K562 (cell line): ENCODE results near the gene RHOU. TPM values are rescaled to one million over a fixed set of nuclear protein-coding genes. Genes with fewer than 3 reads are reported as not detected.

Experiments
- ATAC-seq: fragments of 200-7000 bp; cut with Tn5 transposase; 3 replicates; pipeline ENCODE4 v1.9.1; 2020; ENCODE audit warnings: moderate library complexity
- BruUV-seq: library from RNA; stranded (reverse); fragments of 400-500 nt; replicated peaks from 2 replicates; lab custom pipeline; 2021; lab: Mats Ljungman, UMichigan
- CTCF ChIA-PET: fragments of 300-600 bp; formaldehyde crosslinking; extraction: SDS; loops from one replicate; lab custom pipeline; 2021; ENCODE audit warnings: low intra/inter-chr PET ratio; lab: Yijun Ruan, JAX
- POLR2A ChIA-PET: fragments of 300-600, 350-650 bp; sonication (Branson Sonifier 250); formaldehyde crosslinking; extraction: SDS; loops from one replicate; lab custom pipeline; 2021; ENCODE audit warnings: antibody characterized with exemption, inconsistent platforms; lab: Yijun Ruan, JAX
- DNase-seq, 4 experiments: peaks; one replicate each; pipeline versions ENCODE4 v3.0.0 to v3.0.0-alpha.2; 2011 to 2018; ENCODE audit warnings: low spot score in 3 of 4, mixed read lengths in 3 of 4; ENCODE audit errors: extremely low read depth in 1 of 4
- FAIRE-seq: peaks from 2 replicates; lab custom pipeline; 2011; peaks lifted over from hg19 to GRCh38; lab: Jason Lieb, UNC
- H2AFZ ChIP-seq: 2 replicates; pipeline ENCODE4 v1.6.0; 2011; ENCODE audit warnings: low read depth, low read length, control low read depth, inconsistent platforms
- H3K27ac ChIP-seq: fragments of 200-600 bp; 3 replicates; pipeline ENCODE4 v1.8.0; 2011; ENCODE audit warnings: low read depth, mild to moderate bottlenecking, control low read depth, inconsistent platforms, low read length, moderate library complexity, mixed read lengths; ENCODE audit errors: extremely low read depth
- H3K27me3 ChIP-seq, 2 experiments: fragments of 300-600 bp in 1 of 2; 2 replicates in 1 of 2; 3 replicates in 1 of 2; pipeline versions ENCODE4 v1.6.0 to v1.8.0; 2011; ENCODE audit warnings: inconsistent platforms in 2 of 2, low read length in 2 of 2, mild to moderate bottlenecking in 1 of 2, mixed read lengths in 1 of 2, moderate library complexity in 1 of 2; ENCODE audit not compliant: control insufficient read depth in 2 of 2, insufficient read depth in 2 of 2
- H3K36me3 ChIP-seq: fragments of 300-600 bp; 3 replicates; pipeline ENCODE4 v1.8.0; 2011; ENCODE audit warnings: mild to moderate bottlenecking, low read length, inconsistent platforms; ENCODE audit not compliant: control insufficient read depth, insufficient read depth
- H3K4me1 ChIP-seq, 2 experiments: fragments of 200-600 bp in 1 of 2; replicated peaks in 1 of 2; 2 replicates in 1 of 2; 3 replicates in 1 of 2; pipeline versions ENCODE4 v1.5.1 to v1.8.0; 2011; ENCODE audit warnings: inconsistent platforms in 2 of 2, low read length in 2 of 2, mild to moderate bottlenecking in 1 of 2, mixed read lengths in 1 of 2, moderate library complexity in 1 of 2; ENCODE audit not compliant: control insufficient read depth in 2 of 2, insufficient read depth in 2 of 2
- H3K4me2 ChIP-seq: 2 replicates; pipeline ENCODE4 v1.6.1; 2011; ENCODE audit warnings: low read length, control low read depth, inconsistent platforms, mixed read lengths; ENCODE audit not compliant: insufficient read depth
- H3K4me3 ChIP-seq: fragments of 200-600 bp; sonication (generic), shearing (Covaris generic); 2 replicates; pipeline ENCODE4 v1.5.1; 2016; ENCODE audit warnings: control low read depth, inconsistent platforms
- H3K79me2 ChIP-seq: fragments of 200-600 bp; 3 replicates; pipeline ENCODE4 v1.8.0; 2011; ENCODE audit warnings: low read length, inconsistent platforms; ENCODE audit not compliant: control insufficient read depth, insufficient read depth
- H3K9ac ChIP-seq, 2 experiments: 2 replicates each; pipeline versions ENCODE4 v1.6.0 to v1.6.1; 2011; ENCODE audit warnings: low read depth in 2 of 2, low read length in 2 of 2, control low read depth in 1 of 2, inconsistent platforms in 1 of 2, mild to moderate bottlenecking in 1 of 2, mixed read lengths in 1 of 2; ENCODE audit not compliant: insufficient read depth in 1 of 2
- H3K9me1 ChIP-seq: one replicate; pipeline ENCODE4 v1.6.0; 2011; ENCODE audit warnings: inconsistent platforms, mild to moderate bottlenecking, low read length, moderate library complexity; ENCODE audit not compliant: control insufficient read depth, insufficient read depth
- H3K9me3 ChIP-seq: replicated peaks from 2 replicates; pipeline ENCODE4 v1.5.1; 2011; ENCODE audit warnings: low read depth, low read length, inconsistent platforms; ENCODE audit not compliant: control insufficient read depth, insufficient read depth
- H4K20me1 ChIP-seq: replicated peaks from 2 replicates; pipeline ENCODE4 v1.6.1; 2011; ENCODE audit warnings: low read length, inconsistent platforms, mixed read lengths; ENCODE audit not compliant: control insufficient read depth, insufficient read depth
- KDM1A ChIP-seq, 2 experiments: fragments of 450-650 bp; IDR thresholded peaks; 2 replicates each; pipeline ENCODE4 v1.6.1; 2016; ENCODE audit warnings: mild to moderate bottlenecking in 2 of 2
- NFIX ChIP-seq: fragments of 250-450 bp; sonication (Bioruptor Pico); IDR thresholded peaks from 2 replicates; pipeline ENCODE4 v1.4.0; 2020; ENCODE audit warnings: low read depth, mild to moderate bottlenecking, moderate library complexity
- TBP ChIP-seq: optimal IDR thresholded peaks from 2 replicates; pipeline ENCODE3; 2011; ENCODE audit warnings: low read depth, low read length, improper control_type of control experiment
- ZNF551 ChIP-seq: fragments of 250-450 bp; sonication (Bioruptor Pico); IDR thresholded peaks from 2 replicates; pipeline ENCODE4 v1.5.0; 2021; ENCODE audit warnings: mild to moderate bottlenecking, moderate library complexity
- WGBS: fragments of 100-300 bp; shearing (Covaris generic); methylation state at CpG from one replicate; pipeline ENCODE4 v1.1.6; 2016; ENCODE audit warnings: low coverage, mixed read lengths; ENCODE audit not compliant: insufficient coverage; ENCODE audit errors: missing lambda C conversion rate; 5-methylcytosine and 5-hydroxymethylcytosine counted together
- in situ Hi-C: fragments of 300-500 bp; cut with MboI; formaldehyde crosslinking; loops from 4 replicates; pipeline ENCODE4 v1.15.0; 2018; ENCODE audit warnings: inconsistent platforms, mixed read lengths
- intact Hi-C: fragments of 100-400 bp; cut with micrococcal nuclease; formaldehyde crosslinking; loops from 2 replicates; pipeline ENCODE4 v1.14.2; 2022
- polyA plus RNA-seq, 8 experiments: library from polyadenylated mRNA; depleted of rRNA in 4 of 8; stranded (reverse) in 5 of 8; unstranded in 3 of 8; fragments of >200 nt; fragmentation: Nextera tagmentation in 2 of 8; fragmentation: Illumina TruSeq in 1 of 8; extraction: Ambion mirVana in 2 of 8; extraction: Trizol in 1 of 8; gene quantifications; 2 replicates each; pipeline versions ENCODE4 v1.2.1 to v1.2.3, GENCODE V29; 2011 to 2014; ENCODE audit warnings: inconsistent platforms in 1 of 8, missing spikeins in 1 of 8
- total RNA-seq, 7 experiments: library from RNA; depleted of rRNA in 6 of 7; stranded (reverse); fragments of >200 nt in 6 of 7; fragmentation: Illumina TruSeq in 2 of 7; extraction: Trizol in 2 of 7; gene quantifications; 2 replicates each; pipeline versions ENCODE4 v1.2.1 to v1.2.3, GENCODE V29; 2011 to 2021; ENCODE audit warnings: low replicate concordance in 1 of 7

Gene RHOU
- total and polyA plus RNA-seq, 9 of the 15 experiments (the other 6 are each of a cell fraction or from before 2014, with no cell fraction given): 0.07 TPM; not detected in 8

- FAIRE-seq: no peak
- Histone ChIP-seq H3K27ac (no peak overlapping the region), H4K20me1 (no peaks in the 10 kb centered on the region), H3K4me1 (no peaks in the 10 kb centered on the region), H3K27me3 (peaks cover 2 to 12% of the 10 kb centered on the region in 2 experiments; a peak in 2 of 5 replicates), H3K4me3 (no peak overlapping the region), H3K36me3 (no peaks in the 10 kb centered on the region), H3K9me1 (no peaks in the 10 kb centered on the region), H3K9ac (no peak overlapping the region), H3K9me3 (no peaks in the 10 kb centered on the region), H2AFZ (no peak overlapping the region), H3K4me2 (no peak overlapping the region), H3K79me2 (no peaks in the 10 kb centered on the region)
- no peak for ATAC-seq
- 0 out of 2 replicates have a peak, but pooled peaks have one; percentile 18 for TF ChIP-seq NFIX (CRISPR knock-in tag)
- TF ChIP-seq TBP: no peak
- TF ChIP-seq KDM1A (IDR thresholded peaks at IDR 0.05): no peak
- in situ Hi-C loops: no loop called here
- intact Hi-C loops: no loop called here
- DNase-seq: no peak
- BruUV-seq: no TSS peak
- CTCF ChIA-PET: interaction anchor here (0.5 kb wide), 1 partner anchor 1616 kb away, joined by 5 read pairs; no protein-coding TSS in a partner anchor
- POLR2A ChIA-PET: interaction anchor here (1.2 kb wide), 1 partner anchor 29 kb away, joined by 3 read pairs; no protein-coding TSS in a partner anchor
- WGBS: 2% methylated on average over 3 of the region's 3 CpGs
Measured at GRCh38 chr1:228766788-228767187, 31.5 kb downstream of the RHOU start.

- FAIRE-seq (no peak), ATAC-seq (no peak)
- H2AFZ ChIP-seq: no peak overlapping the region
- H3K4me1 ChIP-seq: no peaks in the 10 kb centered on the region
- no TSS peak for BruUV-seq
- in situ Hi-C loops: no loop called here
- no peaks in the 10 kb centered on the region for H3K9me3 ChIP-seq
- intact Hi-C loops: no loop called here
- POLR2A ChIA-PET: interaction anchor here (1.0 kb wide), 1 partner anchor 10 kb away, joined by 3 read pairs; no protein-coding TSS in a partner anchor
- no peak overlapping the region for H3K9ac ChIP-seq
- H3K4me3 ChIP-seq: no peak overlapping the region
- no peaks in the 10 kb centered on the region for H3K9me1 ChIP-seq
- H3K27ac ChIP-seq: no peak overlapping the region
- CTCF ChIA-PET: interaction anchor here (0.5 to 0.6 kb wide), 2 partner anchors 556 to 1225 kb away, joined by 3 to 4 read pairs; no protein-coding TSS in a partner anchor
- H3K79me2 ChIP-seq: no peaks in the 10 kb centered on the region
- H4K20me1 ChIP-seq: no peaks in the 10 kb centered on the region
- 0% methylated on average over 6 of the region's 6 CpGs for WGBS
- no peaks in the 10 kb centered on the region for H3K36me3 ChIP-seq
- TF ChIP-seq ZNF551 (CRISPR knock-in tag): no peak
- TF ChIP-seq KDM1A (IDR thresholded peaks at IDR 0.05): peak in 1 of 2 experiments; percentile 47; a peak in 1 of 4 replicates
- TF ChIP-seq, all 486 proteins: peak for 1
- Histone ChIP-seq H3K27me3 (peaks cover 2 to 12% of the 10 kb centered on the region in 2 experiments; a peak in 2 of 5 replicates), H3K4me2 (no peak overlapping the region)
- no peak for DNase-seq
Measured at GRCh38 chr1:228767636-228768354, 32.5 kb downstream of the RHOU start.
